CD4-positive, alpha-beta T cell (primary cell): ENCODE measurements around the gene GPC5. TPM values are rescaled to one million over a fixed set of nuclear protein-coding genes. Genes with fewer than 3 reads are reported as not detected.

ENCODE experiments used
- ATAC-seq: fragments of 200-7000 bp; cut with Tn5 transposase; one replicate; pipeline ENCODE4 v1.10.0; 2022; ENCODE audit warnings: mild to moderate bottlenecking; ENCODE audit not compliant: poor library complexity
- CTCF ChIA-PET: fragments of 350-600 bp; sonication (Branson Sonifier 250); formaldehyde crosslinking; loops from one replicate; lab custom pipeline; 2021; ENCODE audit warnings: antibody characterized with exemption, inconsistent platforms; lab: Charles Lee
- POLR2A ChIA-PET: fragments of 350-600 bp; sonication (Branson Sonifier 250); formaldehyde crosslinking; loops from one replicate; lab custom pipeline; 2021; ENCODE audit warnings: antibody characterized with exemption, inconsistent platforms; lab: Charles Lee
- DNase-seq, 14 experiments: peaks; one replicate each; pipeline ENCODE4 v3.0.0-alpha.2; 2013 to 2020; ENCODE audit warnings: mixed read lengths in 2 of 14
- H3K27ac ChIP-seq, 2 donors: one replicate each; pipeline versions ENCODE4 v1.5.1 to v1.7.0; 2013; ENCODE audit warnings: low read length in 2 of 2, low read depth in 1 of 2, mild to moderate bottlenecking in 1 of 2
- H3K27me3 ChIP-seq, 2 experiments: 1 replicate in 1 of 2; 2 replicates in 1 of 2; pipeline versions ENCODE4 v1.6.1 to v1.7.0; 2013; ENCODE audit warnings: low read length in 2 of 2, control low read depth in 1 of 2, mild to moderate bottlenecking in 1 of 2, moderate library complexity in 1 of 2; ENCODE audit not compliant: insufficient read depth in 2 of 2, control insufficient read depth in 1 of 2
- H3K36me3 ChIP-seq: one replicate; pipeline ENCODE4 v1.6.1; 2013; ENCODE audit warnings: low read length, control low read depth; ENCODE audit not compliant: insufficient read depth
- H3K4me1 ChIP-seq: one replicate; pipeline ENCODE4 v1.6.1; 2013; ENCODE audit warnings: low read length, control low read depth; ENCODE audit not compliant: insufficient read depth
- H3K4me3 ChIP-seq: one replicate; pipeline ENCODE4 v1.5.1; 2013; ENCODE audit warnings: mild to moderate bottlenecking, low read length, moderate library complexity
- H3K9me3 ChIP-seq, 2 experiments: 1 replicate in 1 of 2; 2 replicates in 1 of 2; pipeline versions ENCODE4 v1.6.1 to v1.7.0; 2013; ENCODE audit warnings: low read length in 2 of 2, mild to moderate bottlenecking in 2 of 2, control low read depth in 1 of 2, moderate library complexity in 1 of 2; ENCODE audit not compliant: control insufficient read depth in 1 of 2, insufficient read depth in 1 of 2
- H3K27ac Mint-ChIP-seq: one replicate; pipeline ENCODE4 v1.8.0; 2020; ENCODE audit warnings: mixed read lengths
- H3K27me3 Mint-ChIP-seq: one replicate; pipeline ENCODE4 v1.8.0; 2021; ENCODE audit warnings: mixed read lengths
- H3K36me3 Mint-ChIP-seq: one replicate; pipeline ENCODE4 v1.8.0; 2021; ENCODE audit warnings: low read depth, mixed read lengths
- H3K4me1 Mint-ChIP-seq: one replicate; pipeline ENCODE4 v1.8.0; 2021; ENCODE audit warnings: low read depth, mixed read lengths
- H3K4me3 Mint-ChIP-seq: one replicate; pipeline ENCODE4 v1.8.0; 2020; ENCODE audit warnings: mild to moderate bottlenecking, mixed read lengths
- H3K9me3 Mint-ChIP-seq: one replicate; pipeline ENCODE4 v1.8.0; 2020; ENCODE audit warnings: mixed read lengths
- CTCF ChIP-seq: fragments of 200-600 bp; IDR thresholded peaks from one replicate; pipeline ENCODE4 v1.8.0; 2022; ENCODE audit warnings: antibody characterized with exemption, mild to moderate bottlenecking
- intact Hi-C, 2 experiments: fragments of 100-400 bp; cut with DNase I in 1 of 2; cut with micrococcal nuclease in 1 of 2; formaldehyde crosslinking; loops; one replicate each; pipeline versions ENCODE4 v1.15.1 to v1.9.0; 2023 to 2025; cut with DNase I, micrococcal nuclease
- total RNA-seq, 174 experiments: library from RNA in 2 of 174; stranded (reverse) in 2 of 174; gene quantifications; one replicate each; pipeline ENCODE4 v1.2.3 and lab custom pipeline; 2021 to 2026

Gene GPC5
- total RNA-seq, 2 experiments from 2014 or later, result not detected

- intact Hi-C loops, result no loop called here
- no peak for ATAC-seq
- H3K4me1 ChIP-seq, result no peaks in the 10 kb centered on the region
- ChIA-PET POLR2A (interaction anchor here (1.1 kb wide), 1 partner anchor 14 kb away, joined by 3 read pairs; no protein-coding TSS in a partner anchor), CTCF (no interaction called here)
- H3K36me3 Mint-ChIP-seq, result no peaks in the 10 kb centered on the region
- peaks cover 5% of the 10 kb centered on the region for H3K9me3 Mint-ChIP-seq
- no peak overlapping the region for H3K27ac ChIP-seq
- peak in 3 of 14 experiments; percentile 5 to 47 (median 12) for DNase-seq
- no peaks in the 10 kb centered on the region for H3K36me3 ChIP-seq
- no peaks in the 10 kb centered on the region for H3K4me1 Mint-ChIP-seq
- no peaks in the 10 kb centered on the region for H3K27me3 ChIP-seq
- H3K9me3 ChIP-seq, result no peaks in the 10 kb centered on the region
- peak overlapping the region; percentile 72 for H3K4me3 Mint-ChIP-seq
- H3K27ac Mint-ChIP-seq, result no peak overlapping the region
- peak overlapping the region; percentile 32 for H3K4me3 ChIP-seq
- TF ChIP-seq CTCF, result no peak
- H3K27me3 Mint-ChIP-seq, result no peaks in the 10 kb centered on the region
These were observed 1407.8 kb downstream of the GPC5 start for GRCh38 chr13:92806215-92806614.

DNA sequence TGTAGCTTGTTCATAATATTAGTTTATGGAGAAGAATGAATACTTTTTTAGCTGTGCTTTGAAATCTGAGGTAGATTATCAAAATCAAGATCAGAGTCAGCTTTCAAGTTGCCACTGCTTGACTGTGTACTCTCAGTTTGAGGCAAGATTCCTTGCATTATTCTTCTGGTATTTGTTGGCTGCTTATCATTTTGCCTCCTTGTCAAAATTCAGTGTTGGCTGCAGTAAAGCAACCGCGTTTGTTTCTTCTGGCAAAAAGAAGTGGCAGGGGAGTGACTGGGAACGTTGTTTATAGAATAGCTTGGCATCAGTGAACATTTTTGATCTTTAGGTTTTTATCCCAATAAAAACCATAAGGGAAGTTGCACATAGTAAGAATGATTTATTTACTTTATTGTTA is 1408.9 kb downstream of the GPC5 start:
- CTCF ChIA-PET, result no interaction called here
- Histone ChIP-seq H3K4me3 (no peak overlapping the region), H3K4me1 (no peaks in the 10 kb centered on the region), H3K27ac (no peak overlapping the region), H3K27me3 (no peaks in the 10 kb centered on the region), H3K9me3 (no peaks in the 10 kb centered on the region), H3K36me3 (no peaks in the 10 kb centered on the region)
- TF ChIP-seq CTCF, result no peak
- H3K4me3 Mint-ChIP-seq, result no peak overlapping the region
- POLR2A ChIA-PET, result no interaction called here
- no peaks in the 10 kb centered on the region for H3K4me1 Mint-ChIP-seq
- H3K27me3 Mint-ChIP-seq, result no peaks in the 10 kb centered on the region
- H3K36me3 Mint-ChIP-seq, result no peaks in the 10 kb centered on the region
- H3K27ac Mint-ChIP-seq, result no peak overlapping the region
- intact Hi-C loops, result no loop called here
- DNase-seq, result no peak
- no peak for ATAC-seq
- H3K9me3 Mint-ChIP-seq, result peaks cover 5% of the 10 kb centered on the region

- POLR2A ChIA-PET, result no interaction called here
These were observed 1409.5 kb downstream of the GPC5 start for GRCh38 chr13:92807966-92808365.

More at GRCh38 chr13:92807966-92808365, 1409.5 kb downstream of the GPC5 start:
- Mint-ChIP-seq H3K9me3 (peaks cover 5% of the 10 kb centered on the region), H3K27ac (no peak overlapping the region), H3K36me3 (no peaks in the 10 kb centered on the region), H3K27me3 (no peaks in the 10 kb centered on the region), H3K4me1 (no peaks in the 10 kb centered on the region), H3K4me3 (no peak overlapping the region)
- intact Hi-C loops, result no loop called here
- Histone ChIP-seq H3K27me3 (no peaks in the 10 kb centered on the region), H3K4me3 (no peak overlapping the region), H3K27ac (no peak overlapping the region), H3K36me3 (no peaks in the 10 kb centered on the region), H3K4me1 (no peaks in the 10 kb centered on the region), H3K9me3 (no peaks in the 10 kb centered on the region)
- CTCF ChIA-PET, result no interaction called here
- ATAC-seq, result no peak
- no peak for DNase-seq
- TF ChIP-seq CTCF, result no peak
